Panc1 (cell line): ENCODE measurements around the gene SOS2.

ENCODE experiments used
- TF ChIP-seq, protein P1 (sequence below): fragments of 450-650 bp; IDR thresholded peaks from 2 replicates; pipeline ENCODE4 v1.5.1; 2017; ENCODE audit warnings: mild to moderate bottlenecking
- TF ChIP-seq, protein P2 (sequence below), 2 experiments: IDR thresholded peaks; 2 replicates each; pipeline ENCODE4 v1.6.1; 2011 to 2012; ENCODE audit warnings: low read depth in 2 of 2, control low read depth in 1 of 2, low read length in 1 of 2, mild to moderate bottlenecking in 1 of 2, moderate library complexity in 1 of 2; ENCODE audit not compliant: insufficient read depth in 1 of 2

DNA sequence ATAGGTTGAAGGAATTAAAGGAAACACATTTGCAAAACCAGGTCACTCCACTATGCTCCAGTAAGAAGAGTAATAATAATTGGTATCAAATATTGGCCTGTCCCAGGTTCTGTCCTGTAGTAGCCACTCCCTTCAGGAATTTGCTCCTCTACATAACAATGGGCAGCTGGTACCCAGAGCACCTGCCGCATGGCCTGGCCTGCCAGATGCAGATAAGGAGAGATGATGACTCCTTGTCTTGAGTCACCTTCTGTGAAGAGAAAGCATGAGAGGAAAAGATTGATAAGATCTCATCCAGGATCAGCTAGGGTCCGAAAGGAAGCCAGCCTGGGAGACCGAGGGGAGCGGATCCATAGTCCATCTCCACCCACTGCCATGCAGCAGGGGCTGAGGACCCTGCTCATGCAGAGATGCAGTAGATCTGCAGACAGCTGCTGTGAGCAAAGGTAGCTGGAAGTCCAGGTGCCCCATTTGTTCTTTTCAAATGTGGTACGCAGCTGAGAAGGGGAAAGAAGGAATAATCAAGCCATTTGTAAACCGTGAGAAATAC, 139.3 kb downstream of the SOS2 start:
- TF ChIP-seq, protein P1, sequence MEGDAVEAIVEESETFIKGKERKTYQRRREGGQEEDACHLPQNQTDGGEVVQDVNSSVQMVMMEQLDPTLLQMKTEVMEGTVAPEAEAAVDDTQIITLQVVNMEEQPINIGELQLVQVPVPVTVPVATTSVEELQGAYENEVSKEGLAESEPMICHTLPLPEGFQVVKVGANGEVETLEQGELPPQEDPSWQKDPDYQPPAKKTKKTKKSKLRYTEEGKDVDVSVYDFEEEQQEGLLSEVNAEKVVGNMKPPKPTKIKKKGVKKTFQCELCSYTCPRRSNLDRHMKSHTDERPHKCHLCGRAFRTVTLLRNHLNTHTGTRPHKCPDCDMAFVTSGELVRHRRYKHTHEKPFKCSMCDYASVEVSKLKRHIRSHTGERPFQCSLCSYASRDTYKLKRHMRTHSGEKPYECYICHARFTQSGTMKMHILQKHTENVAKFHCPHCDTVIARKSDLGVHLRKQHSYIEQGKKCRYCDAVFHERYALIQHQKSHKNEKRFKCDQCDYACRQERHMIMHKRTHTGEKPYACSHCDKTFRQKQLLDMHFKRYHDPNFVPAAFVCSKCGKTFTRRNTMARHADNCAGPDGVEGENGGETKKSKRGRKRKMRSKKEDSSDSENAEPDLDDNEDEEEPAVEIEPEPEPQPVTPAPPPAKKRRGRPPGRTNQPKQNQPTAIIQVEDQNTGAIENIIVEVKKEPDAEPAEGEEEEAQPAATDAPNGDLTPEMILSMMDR: no peak
- TF ChIP-seq, protein P2, sequence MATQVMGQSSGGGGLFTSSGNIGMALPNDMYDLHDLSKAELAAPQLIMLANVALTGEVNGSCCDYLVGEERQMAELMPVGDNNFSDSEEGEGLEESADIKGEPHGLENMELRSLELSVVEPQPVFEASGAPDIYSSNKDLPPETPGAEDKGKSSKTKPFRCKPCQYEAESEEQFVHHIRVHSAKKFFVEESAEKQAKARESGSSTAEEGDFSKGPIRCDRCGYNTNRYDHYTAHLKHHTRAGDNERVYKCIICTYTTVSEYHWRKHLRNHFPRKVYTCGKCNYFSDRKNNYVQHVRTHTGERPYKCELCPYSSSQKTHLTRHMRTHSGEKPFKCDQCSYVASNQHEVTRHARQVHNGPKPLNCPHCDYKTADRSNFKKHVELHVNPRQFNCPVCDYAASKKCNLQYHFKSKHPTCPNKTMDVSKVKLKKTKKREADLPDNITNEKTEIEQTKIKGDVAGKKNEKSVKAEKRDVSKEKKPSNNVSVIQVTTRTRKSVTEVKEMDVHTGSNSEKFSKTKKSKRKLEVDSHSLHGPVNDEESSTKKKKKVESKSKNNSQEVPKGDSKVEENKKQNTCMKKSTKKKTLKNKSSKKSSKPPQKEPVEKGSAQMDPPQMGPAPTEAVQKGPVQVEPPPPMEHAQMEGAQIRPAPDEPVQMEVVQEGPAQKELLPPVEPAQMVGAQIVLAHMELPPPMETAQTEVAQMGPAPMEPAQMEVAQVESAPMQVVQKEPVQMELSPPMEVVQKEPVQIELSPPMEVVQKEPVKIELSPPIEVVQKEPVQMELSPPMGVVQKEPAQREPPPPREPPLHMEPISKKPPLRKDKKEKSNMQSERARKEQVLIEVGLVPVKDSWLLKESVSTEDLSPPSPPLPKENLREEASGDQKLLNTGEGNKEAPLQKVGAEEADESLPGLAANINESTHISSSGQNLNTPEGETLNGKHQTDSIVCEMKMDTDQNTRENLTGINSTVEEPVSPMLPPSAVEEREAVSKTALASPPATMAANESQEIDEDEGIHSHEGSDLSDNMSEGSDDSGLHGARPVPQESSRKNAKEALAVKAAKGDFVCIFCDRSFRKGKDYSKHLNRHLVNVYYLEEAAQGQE (IDR thresholded peaks at IDR 0.05; ENCODE audit: insufficient read depth in 1 of 2, low read depth in 2 of 2, low read length in 1 of 2): no peak
